Measurements from ENCODE around the gene MINDY4B. TPM values are rescaled to one million over a fixed set of nuclear protein-coding genes. Genes with fewer than 3 reads are reported as not detected.

Gene MINDY4B
- total RNA-seq, 1 donor from 2014 or later: not detected

GRCh38 chr3:150933473-150933995 lies 28.3 kb upstream of the MINDY4B start:
- no peak for DNase-seq
- Mint-ChIP-seq H3K4me3 (ENCODE audit: unreplicated experiment) (no peak overlapping the region), H3K27ac (ENCODE audit: unreplicated experiment) (no peak overlapping the region), H3K9me3 (ENCODE audit: unreplicated experiment) (no peaks in the 10 kb centered on the region), H3K36me3 (ENCODE audit: unreplicated experiment) (no peaks in the 10 kb centered on the region), H3K27me3 (ENCODE audit: unreplicated experiment) (peaks cover 2% of the 10 kb centered on the region), H3K4me1 (ENCODE audit: low read depth, unreplicated experiment) (no peaks in the 10 kb centered on the region)
- TF ChIP-seq, protein P1, sequence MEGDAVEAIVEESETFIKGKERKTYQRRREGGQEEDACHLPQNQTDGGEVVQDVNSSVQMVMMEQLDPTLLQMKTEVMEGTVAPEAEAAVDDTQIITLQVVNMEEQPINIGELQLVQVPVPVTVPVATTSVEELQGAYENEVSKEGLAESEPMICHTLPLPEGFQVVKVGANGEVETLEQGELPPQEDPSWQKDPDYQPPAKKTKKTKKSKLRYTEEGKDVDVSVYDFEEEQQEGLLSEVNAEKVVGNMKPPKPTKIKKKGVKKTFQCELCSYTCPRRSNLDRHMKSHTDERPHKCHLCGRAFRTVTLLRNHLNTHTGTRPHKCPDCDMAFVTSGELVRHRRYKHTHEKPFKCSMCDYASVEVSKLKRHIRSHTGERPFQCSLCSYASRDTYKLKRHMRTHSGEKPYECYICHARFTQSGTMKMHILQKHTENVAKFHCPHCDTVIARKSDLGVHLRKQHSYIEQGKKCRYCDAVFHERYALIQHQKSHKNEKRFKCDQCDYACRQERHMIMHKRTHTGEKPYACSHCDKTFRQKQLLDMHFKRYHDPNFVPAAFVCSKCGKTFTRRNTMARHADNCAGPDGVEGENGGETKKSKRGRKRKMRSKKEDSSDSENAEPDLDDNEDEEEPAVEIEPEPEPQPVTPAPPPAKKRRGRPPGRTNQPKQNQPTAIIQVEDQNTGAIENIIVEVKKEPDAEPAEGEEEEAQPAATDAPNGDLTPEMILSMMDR (IDR thresholded peaks at IDR 0.05; ENCODE audit: partially characterized antibody, unreplicated experiment): no peak

- no peak for DNase-seq
- no peaks in the 10 kb centered on the region for H3K36me3 Mint-ChIP-seq (ENCODE audit: unreplicated experiment)
- no peak overlapping the region for H3K4me3 Mint-ChIP-seq (ENCODE audit: unreplicated experiment)
- H3K9me3 Mint-ChIP-seq (ENCODE audit: unreplicated experiment): peaks cover 2% of the 10 kb centered on the region
- no peak overlapping the region for H3K27ac Mint-ChIP-seq (ENCODE audit: unreplicated experiment)
- TF ChIP-seq, protein P1 (IDR thresholded peaks at IDR 0.05; ENCODE audit: partially characterized antibody, unreplicated experiment): no peak
- peaks cover 2% of the 10 kb centered on the region for H3K27me3 Mint-ChIP-seq (ENCODE audit: unreplicated experiment)
- H3K4me1 Mint-ChIP-seq (ENCODE audit: low read depth, unreplicated experiment): no peaks in the 10 kb centered on the region
Observed at GRCh38 chr3:150931745-150932144, 26.5 kb upstream of the MINDY4B start.

GRCh38 chr3:150930839-150931238 lies 25.6 kb upstream of the MINDY4B start:
- H3K9me3 Mint-ChIP-seq (ENCODE audit: unreplicated experiment): peaks cover 2% of the 10 kb centered on the region

DNA sequence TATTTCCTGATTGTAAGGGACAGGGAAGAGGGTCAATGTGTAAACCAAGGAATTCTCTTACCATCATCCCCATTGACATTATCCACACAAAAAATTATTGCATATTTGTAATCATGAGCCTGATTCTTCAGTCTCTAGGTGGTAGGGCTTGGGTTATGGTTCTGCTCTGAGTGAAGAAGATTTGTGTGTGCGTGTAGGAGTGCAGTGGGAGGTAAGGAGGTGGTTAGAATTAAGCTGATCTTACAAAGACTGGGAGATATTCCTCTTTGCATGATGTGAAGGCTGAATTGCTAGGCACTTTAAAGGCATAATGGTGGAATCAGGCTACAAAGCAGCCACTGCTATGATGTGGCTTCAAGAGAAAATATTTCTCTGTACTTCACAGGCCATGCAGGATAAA lies 23.0 kb upstream of the MINDY4B start:
- no peak overlapping the region for H3K27ac Mint-ChIP-seq (ENCODE audit: unreplicated experiment)
- H3K4me1 Mint-ChIP-seq (ENCODE audit: low read depth, unreplicated experiment): no peaks in the 10 kb centered on the region
- TF ChIP-seq, protein P1 (IDR thresholded peaks at IDR 0.05; ENCODE audit: partially characterized antibody, unreplicated experiment): no peak
- DNase-seq: no peak
- H3K9me3 Mint-ChIP-seq (ENCODE audit: unreplicated experiment): peaks cover 2% of the 10 kb centered on the region
- no peaks in the 10 kb centered on the region for H3K36me3 Mint-ChIP-seq (ENCODE audit: unreplicated experiment)
- no peak overlapping the region for H3K4me3 Mint-ChIP-seq (ENCODE audit: unreplicated experiment)
- peaks cover 2% of the 10 kb centered on the region for H3K27me3 Mint-ChIP-seq (ENCODE audit: unreplicated experiment)

More at GRCh38 chr3:150930839-150931238, 25.6 kb upstream of the MINDY4B start:
- TF ChIP-seq, protein P1 (IDR thresholded peaks at IDR 0.05; ENCODE audit: partially characterized antibody, unreplicated experiment): no peak
- DNase-seq: no peak
- H3K27me3 Mint-ChIP-seq (ENCODE audit: unreplicated experiment): peaks cover 2% of the 10 kb centered on the region
- H3K36me3 Mint-ChIP-seq (ENCODE audit: unreplicated experiment): no peaks in the 10 kb centered on the region
- no peaks in the 10 kb centered on the region for H3K4me1 Mint-ChIP-seq (ENCODE audit: low read depth, unreplicated experiment)
- H3K27ac Mint-ChIP-seq (ENCODE audit: unreplicated experiment): no peak overlapping the region
- no peak overlapping the region for H3K4me3 Mint-ChIP-seq (ENCODE audit: unreplicated experiment)

GRCh38 chr3:150926328-150926727 lies 21.1 kb upstream of the MINDY4B start:
- Mint-ChIP-seq H3K36me3 (ENCODE audit: unreplicated experiment) (no peaks in the 10 kb centered on the region), H3K9me3 (ENCODE audit: unreplicated experiment) (peaks cover 2% of the 10 kb centered on the region), H3K27me3 (ENCODE audit: unreplicated experiment) (no peaks in the 10 kb centered on the region), H3K27ac (ENCODE audit: unreplicated experiment) (no peak overlapping the region), H3K4me1 (ENCODE audit: low read depth, unreplicated experiment) (no peaks in the 10 kb centered on the region), H3K4me3 (ENCODE audit: unreplicated experiment) (no peak overlapping the region)
- TF ChIP-seq, protein P1 (IDR thresholded peaks at IDR 0.05; ENCODE audit: partially characterized antibody, unreplicated experiment): no peak
- no peak for DNase-seq
